ENCODE measurements around the gene DCTN3. TPM values are rescaled to one million over a fixed set of nuclear protein-coding genes. Genes with fewer than 3 reads are reported as not detected.
A peak's percentile ranks its signal among the peaks of the same experiment; 100 is the strongest.

Gene DCTN3
- total and polyA plus RNA-seq, 4 donors, result 39.8 to 86.3 (median 70.3) TPM

- Histone ChIP-seq H3K9me3 (ENCODE audit: control insufficient read depth in 4 of 4, insufficient read depth in 3 of 4, low read length in 3 of 4) (peaks cover 0 to under 1% (median 0%) of the 10 kb centered on the region in 4 donors), H3K4me1 (ENCODE audit: control insufficient read depth in 5 of 5, insufficient read depth in 5 of 5, low read length in 5 of 5) (peaks cover 0 to 8% (median 6%) of the 10 kb centered on the region in 5 donors), H3K9ac (ENCODE audit: insufficient read depth in 1 of 2, low read length in 2 of 2) (no peak overlapping the region), H3K36me3 (ENCODE audit: control insufficient read depth in 4 of 4, insufficient read depth in 4 of 4, low read length in 4 of 4) (no peaks in the 10 kb centered on the region), H3K4me3 (no peak overlapping the region), H3K27me3 (ENCODE audit: control insufficient read depth in 3 of 3, insufficient read depth in 3 of 3, low read length in 2 of 3) (peaks cover 5 to 72% (median 65%) of the 10 kb centered on the region in 3 donors), H3K27ac (ENCODE audit: low read depth in 1 of 2, low read length in 1 of 2) (no peak overlapping the region)
- ATAC-seq (ENCODE audit: insufficient read depth, low FRiP score), result no peak
- TF ChIP-seq CTCF (IDR thresholded peaks at IDR 0.05; ENCODE audit: control extremely low read depth, extremely low read depth), result no peak
- no peak for DNase-seq
- WGBS, 2 donors, result 26% methylated on average over 5 of the region's 5 CpGs
Measured at GRCh38 chr9:34629491-34629808, 9.2 kb upstream of the DCTN3 start.

- Histone ChIP-seq H3K9me3 (ENCODE audit: control insufficient read depth in 4 of 4, insufficient read depth in 3 of 4, low read length in 3 of 4) (peaks cover 0 to 2% (median 0%) of the 10 kb centered on the region in 4 donors), H3K27me3 (ENCODE audit: control insufficient read depth in 3 of 3, insufficient read depth in 3 of 3, low read length in 2 of 3) (peaks cover 7 to 78% (median 70%) of the 10 kb centered on the region in 3 donors), H3K9ac (ENCODE audit: insufficient read depth in 1 of 2, low read length in 2 of 2) (no peak within 1 kb of the TSS), H3K4me3 (no peak within 1 kb of the TSS), H3K36me3 (ENCODE audit: control insufficient read depth in 4 of 4, insufficient read depth in 4 of 4, low read length in 4 of 4) (no peaks in the 10 kb centered on the region), H3K27ac (ENCODE audit: low read depth in 1 of 2, low read length in 1 of 2) (no peak within 1 kb of the TSS), H3K4me1 (ENCODE audit: control insufficient read depth in 5 of 5, insufficient read depth in 5 of 5, low read length in 5 of 5) (peaks cover 0 to 8% (median 6%) of the 10 kb centered on the region in 5 donors)
- TF ChIP-seq CTCF (IDR thresholded peaks at IDR 0.05; ENCODE audit: control extremely low read depth, extremely low read depth), result no peak
- 1 to 2% methylated on average over 44 to 69 of the region's 69 CpGs for WGBS, 2 donors
- DNase-seq (peak in 1 of 3 donors; percentile 23), ATAC-seq (ENCODE audit: insufficient read depth, low FRiP score) (peak; percentile 71)
Measured at GRCh38 chr9:34628656-34629490, 8.6 kb upstream of the DCTN3 start, which contains the start of gene ARID3C. TSS of gene ARID3C (minus strand) at chr9:34629066. CDS start at chr9:34628014, 1,052 bp downstream.

- ATAC-seq (ENCODE audit: insufficient read depth, low FRiP score) (no peak), DNase-seq (no peak)
- Histone ChIP-seq H3K4me1 (ENCODE audit: control insufficient read depth in 5 of 5, insufficient read depth in 5 of 5, low read length in 5 of 5) (peaks cover 0 to 10% (median 6%) of the 10 kb centered on the region in 5 donors), H3K9ac (ENCODE audit: insufficient read depth in 1 of 2, low read length in 2 of 2) (no peak overlapping the region), H3K4me3 (no peak overlapping the region), H3K27ac (ENCODE audit: low read depth in 1 of 2, low read length in 1 of 2) (no peak overlapping the region), H3K27me3 (ENCODE audit: control insufficient read depth in 3 of 3, insufficient read depth in 3 of 3, low read length in 2 of 3) (peaks cover 7 to 87% (median 78%) of the 10 kb centered on the region in 3 donors), H3K9me3 (ENCODE audit: control insufficient read depth in 4 of 4, insufficient read depth in 3 of 4, low read length in 3 of 4) (peaks cover 0 to 4% (median 0%) of the 10 kb centered on the region in 4 donors), H3K36me3 (ENCODE audit: control insufficient read depth in 4 of 4, insufficient read depth in 4 of 4, low read length in 4 of 4) (no peaks in the 10 kb centered on the region)
- TF ChIP-seq CTCF (IDR thresholded peaks at IDR 0.05; ENCODE audit: control extremely low read depth, extremely low read depth), result no peak
- WGBS, 2 donors, result 40% methylated on average over 19 to 20 of the region's 20 CpGs
Measured at GRCh38 chr9:34627716-34628655, 7.7 kb upstream of the DCTN3 start.

All from lung (tissue), 12 donors.